ENCODE data around the gene PRDX2. TPM values are rescaled to one million over a fixed set of nuclear protein-coding genes. Genes with fewer than 3 reads are reported as not detected.

The PRDX2 gene
- total RNA-seq, 4 donors from 2014 or later: 124 to 217 (median 135) TPM

GRCh38 chr19:12797141-12797587 is 4.4 kb downstream of the PRDX2 start:
- TF ChIP-seq CTCF (IDR thresholded peaks at IDR 0.05; ENCODE audit: low read depth): no peak

- peak; percentile 36 for TF ChIP-seq CTCF (IDR thresholded peaks at IDR 0.05; ENCODE audit: low read depth)
These were observed 5.2 kb downstream of the PRDX2 start for GRCh38 chr19:12796146-12797071.

GRCh38 chr19:12794971-12795381 is 6.6 kb downstream of the PRDX2 start:
- TF ChIP-seq CTCF (IDR thresholded peaks at IDR 0.05; ENCODE audit: low read depth): no peak

GRCh38 chr19:12794196-12794941 is 7.2 kb downstream of the PRDX2 start:
- TF ChIP-seq CTCF (IDR thresholded peaks at IDR 0.05; ENCODE audit: low read depth): no peak

- no peak for TF ChIP-seq CTCF (IDR thresholded peaks at IDR 0.05; ENCODE audit: low read depth)
These were observed 8.1 kb downstream of the PRDX2 start for GRCh38 chr19:12793290-12794195.

GRCh38 chr19:12792853-12793289 is 8.7 kb downstream of the PRDX2 start:
- no peak for TF ChIP-seq CTCF (IDR thresholded peaks at IDR 0.05; ENCODE audit: low read depth)

Measured in subcutaneous adipose tissue (tissue), 4 donors.